NCI-H1694 (cell line): ENCODE results near the gene ABL1.
"Not testable (repeated sequence)": the region's sequence is repeated elsewhere in the genome, so short reads cannot be mapped to it uniquely, and the experiment has no call there.

Experiments
- DNase-seq: peaks from one replicate; lab custom pipeline; 2025; lab: John Stamatoyannopoulos, UW

The ABL1 gene

GRCh38 chr9:130834371-130835336 is at the start of gene ABL1:
Gene ABL1, plus strand, starts transcription at chr9:130835254. Its CDS starts 193 bp downstream, at chr9:130835447.
- peak; percentile 16 for DNase-seq

GRCh38 chr9:130785940-130786508 is 49.0 kb upstream of the ABL1 start:
- DNase-seq = no peak

DNA sequence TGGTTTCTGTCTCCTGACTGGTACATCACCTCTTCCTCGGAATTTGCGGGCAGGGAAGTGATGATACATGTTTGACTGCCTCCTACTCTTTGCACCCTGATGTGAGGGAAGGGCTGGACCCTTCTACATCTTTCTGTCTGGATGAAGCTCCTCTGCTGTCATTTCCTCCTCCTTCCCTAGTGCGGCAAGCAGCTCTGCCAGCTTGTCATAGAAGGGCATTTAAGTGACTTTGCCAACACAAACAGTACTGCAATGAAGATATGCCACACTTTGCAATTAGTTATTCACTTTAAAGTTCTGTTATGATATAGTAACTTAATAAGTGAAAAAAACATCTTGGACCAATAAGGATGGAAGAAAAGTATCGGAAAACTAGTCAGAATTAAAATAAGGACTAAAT is 48.5 kb upstream of the ABL1 start:
- no peak for DNase-seq

DNA sequence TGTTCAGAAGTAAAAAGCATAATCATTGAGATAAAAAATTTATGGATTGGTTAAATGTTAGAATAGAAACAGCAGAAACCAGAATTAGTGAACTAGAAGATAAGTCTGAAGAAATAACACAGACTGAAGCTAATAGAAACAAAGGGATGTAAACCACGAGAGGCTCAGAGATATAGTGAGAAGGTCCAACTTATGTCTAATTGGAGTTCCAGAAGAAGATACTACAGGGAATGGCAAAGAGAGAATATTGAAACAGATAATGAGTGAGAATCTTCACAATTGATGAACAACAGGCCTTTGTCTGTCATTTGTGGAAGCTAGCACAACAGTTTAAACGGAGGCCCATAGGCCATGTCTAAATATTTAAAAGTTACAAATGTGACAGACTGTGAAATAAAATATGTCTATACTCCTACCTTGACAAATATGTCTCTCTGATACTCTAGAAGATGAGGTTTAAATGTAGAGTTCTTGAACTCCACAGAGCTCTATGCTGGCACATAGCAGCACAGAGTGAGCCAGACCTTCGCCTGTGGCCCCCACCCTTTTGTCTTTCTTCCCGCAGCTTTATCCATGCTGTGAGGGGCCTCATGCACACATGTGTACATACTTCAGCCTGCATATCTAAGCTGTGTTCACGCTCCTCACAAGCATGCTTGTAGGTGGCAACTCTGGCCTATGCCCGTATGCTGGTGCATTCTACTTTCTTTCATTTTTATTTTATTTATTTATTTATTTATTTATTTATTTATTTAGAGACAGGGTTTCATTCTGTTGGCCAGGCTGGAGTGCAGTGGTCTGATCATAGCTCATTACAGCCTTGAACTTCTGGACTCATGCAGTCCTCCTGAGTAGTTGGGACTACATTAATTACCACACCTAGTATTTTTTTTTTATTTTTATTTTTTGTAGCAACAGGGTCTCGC is 45.0 kb upstream of the ABL1 start:
- DNase-seq = no peak

- no peak for DNase-seq
Observed at GRCh38 chr9:130791303-130791894, 43.7 kb upstream of the ABL1 start.

DNA sequence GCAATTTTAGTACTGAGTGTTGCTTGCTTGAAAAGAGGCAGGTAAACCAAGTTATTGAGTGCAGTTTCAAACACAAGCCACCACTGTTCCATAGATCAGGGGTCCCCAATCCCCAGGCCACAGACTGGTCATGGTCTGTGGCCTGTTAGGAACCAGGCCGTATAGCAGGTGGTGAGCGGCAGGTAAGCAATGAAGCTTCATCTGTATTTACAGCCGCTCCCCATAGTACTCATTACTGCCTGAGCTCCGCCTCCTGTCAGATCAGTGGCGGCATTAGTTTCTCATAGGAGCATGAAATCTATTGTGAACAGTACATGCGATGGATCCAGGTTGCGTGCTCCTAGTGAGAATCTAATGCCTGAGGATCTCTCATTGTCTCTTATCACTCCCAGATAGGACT is 41.5 kb upstream of the ABL1 start:
- no peak for DNase-seq

GRCh38 chr9:130794021-130794420 is 41.0 kb upstream of the ABL1 start:
- DNase-seq = not testable (repeated sequence)

- not testable (repeated sequence) for DNase-seq
Observed at GRCh38 chr9:130794423-130794822, 40.6 kb upstream of the ABL1 start.

- DNase-seq = no peak
Observed at GRCh38 chr9:130794923-130795495, 40.0 kb upstream of the ABL1 start.

GRCh38 chr9:130803116-130803515 is 31.9 kb upstream of the ABL1 start:
- not testable (repeated sequence) for DNase-seq

- no peak for DNase-seq
Observed at GRCh38 chr9:130805510-130806326, 29.3 kb upstream of the ABL1 start.

DNA sequence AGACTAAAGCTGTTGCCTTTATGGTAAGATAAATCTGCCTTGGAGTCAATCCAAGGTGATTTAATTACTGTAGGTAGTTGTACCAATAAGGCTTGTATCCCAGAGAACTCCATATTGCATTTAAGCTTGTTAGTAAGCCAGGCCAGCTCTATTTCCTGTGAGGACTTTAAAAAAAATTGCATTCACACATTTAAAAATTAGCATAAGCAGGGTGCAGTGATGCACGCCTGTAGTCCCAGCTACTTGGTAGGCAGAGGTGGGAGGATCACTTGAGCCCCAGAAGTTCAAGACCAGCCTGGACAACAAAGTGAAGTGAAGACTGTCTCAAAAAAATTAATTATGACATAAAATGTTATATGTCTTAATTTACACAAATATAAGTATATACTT is 28.7 kb upstream of the ABL1 start:
- no peak for DNase-seq

GRCh38 chr9:130810609-130811136 is 24.4 kb upstream of the ABL1 start:
- no peak for DNase-seq

GRCh38 chr9:130815242-130815808 is 19.7 kb upstream of the ABL1 start:
- DNase-seq = no peak

DNA sequence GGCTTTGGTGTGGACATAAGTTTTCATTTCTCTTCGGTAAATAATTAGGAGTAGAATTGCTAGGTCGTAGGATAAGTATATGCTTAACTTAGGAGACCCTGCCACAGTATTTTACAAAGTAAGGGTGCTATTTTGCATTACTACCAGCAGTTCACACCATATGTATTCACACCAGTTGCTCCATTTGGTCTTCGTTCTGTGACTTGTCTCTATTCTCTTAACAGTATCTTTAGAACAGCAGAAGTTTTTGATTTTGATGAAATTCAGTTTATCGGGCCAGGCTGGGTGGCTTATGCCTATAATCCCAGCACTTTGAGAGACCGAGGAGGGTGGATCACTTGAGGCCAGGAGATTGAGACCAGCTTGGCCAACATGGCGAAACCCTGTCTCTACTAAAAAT is 17.1 kb upstream of the ABL1 start:
- no peak for DNase-seq

GRCh38 chr9:130820135-130820738 is 14.8 kb upstream of the ABL1 start:
- DNase-seq = no peak

DNA sequence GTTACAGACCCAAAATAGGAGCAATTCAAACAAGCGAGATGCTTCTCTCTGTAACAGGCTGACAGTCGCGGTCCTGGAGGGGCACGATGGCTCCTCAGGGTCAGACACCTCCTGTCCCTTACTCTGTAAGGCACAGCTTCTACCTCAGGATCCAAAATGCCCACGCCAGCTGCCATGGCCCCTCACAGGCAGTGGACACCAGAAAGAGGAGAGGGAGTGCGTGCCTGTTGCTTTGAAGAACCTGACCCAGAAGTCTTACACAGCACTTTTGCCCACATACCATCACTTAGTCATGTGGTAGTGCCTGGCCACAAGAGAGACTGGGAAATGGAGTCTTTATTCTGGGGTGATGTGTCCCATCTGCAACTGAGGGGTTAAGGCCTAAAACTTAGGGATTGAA is 11.6 kb upstream of the ABL1 start:
- DNase-seq = no peak

GRCh38 chr9:130824079-130824478 is 11.0 kb upstream of the ABL1 start:
- DNase-seq = no peak

GRCh38 chr9:130824643-130825350 is 10.3 kb upstream of the ABL1 start:
- DNase-seq = no peak
